GM21528 (cell line): Measurements from ENCODE around the gene PABPC1L.

Source experiments
- ATAC-seq: cut with Tn5 transposase; IDR thresholded peaks from one replicate; pipeline ENCODE4 v1.9.1; 2021; ENCODE audit warnings: mild to moderate bottlenecking, moderate library complexity; ENCODE audit not compliant: unreplicated experiment, low FRiP score

Gene PABPC1L

GRCh38 chr20:44963325-44964215, 53.7 kb downstream of the PABPC1L start:
- ATAC-seq = no peak

DNA sequence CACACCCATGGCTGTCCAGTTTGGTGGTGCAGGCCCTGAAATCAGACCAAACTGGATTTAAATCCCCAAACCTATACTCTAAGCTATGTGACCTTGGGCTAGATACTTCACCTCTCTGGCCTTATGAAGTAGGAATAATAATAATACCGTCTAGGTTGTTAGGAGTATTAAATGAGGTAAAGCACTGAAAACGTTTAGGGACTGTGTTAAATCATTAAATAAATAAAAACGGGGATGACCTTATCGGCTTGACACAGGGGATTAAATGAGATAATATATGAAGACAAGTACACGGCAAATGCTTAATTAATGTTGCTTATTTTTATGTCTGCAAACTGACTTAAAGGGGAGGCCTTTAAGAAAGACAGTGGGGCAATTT, 55.8 kb downstream of the PABPC1L start:
- ATAC-seq = no peak

- ATAC-seq = peak; percentile 62
Measured at GRCh38 chr20:44966030-44966961, 56.4 kb downstream of the PABPC1L start, which contains the start of gene STK4. Gene STK4 (plus strand): TSS chr20:44966512. CDS start chr20:44966569, 57 bp downstream.

GRCh38 chr20:44967207-44967807, 57.4 kb downstream of the PABPC1L start:
- ATAC-seq = no peak

DNA sequence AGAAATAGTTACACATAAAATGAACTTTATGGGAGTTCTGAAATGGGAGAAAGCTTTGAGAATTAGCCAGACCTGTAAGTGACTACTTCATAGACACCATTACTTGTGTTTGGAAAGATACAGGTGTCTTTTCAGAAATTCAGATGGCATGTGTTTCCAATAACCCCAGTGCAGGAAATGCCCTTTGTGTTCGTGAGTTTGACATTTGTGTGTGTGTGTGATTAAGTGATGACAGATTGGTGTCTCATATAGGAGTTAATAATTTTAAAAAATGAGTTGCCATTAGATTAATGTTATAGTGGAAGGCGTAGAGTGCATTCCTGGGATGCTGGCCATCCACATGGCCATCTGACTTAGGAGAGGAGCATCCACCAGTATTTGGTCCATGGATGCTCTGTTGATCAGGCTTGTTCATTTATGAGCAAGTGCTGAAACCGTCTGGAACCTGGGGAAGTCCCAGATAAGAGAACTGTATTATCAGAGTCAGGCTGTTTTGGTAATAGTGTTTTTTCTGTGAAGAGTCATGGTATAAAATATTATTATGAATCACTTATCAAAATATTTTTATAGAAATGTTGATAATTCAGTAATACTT, 59.5 kb downstream of the PABPC1L start:
- ATAC-seq = no peak

GRCh38 chr20:44970243-44970757, 60.4 kb downstream of the PABPC1L start:
- ATAC-seq = no peak

- no peak for ATAC-seq
Measured at GRCh38 chr20:44973053-44973452, 63.2 kb downstream of the PABPC1L start.

DNA sequence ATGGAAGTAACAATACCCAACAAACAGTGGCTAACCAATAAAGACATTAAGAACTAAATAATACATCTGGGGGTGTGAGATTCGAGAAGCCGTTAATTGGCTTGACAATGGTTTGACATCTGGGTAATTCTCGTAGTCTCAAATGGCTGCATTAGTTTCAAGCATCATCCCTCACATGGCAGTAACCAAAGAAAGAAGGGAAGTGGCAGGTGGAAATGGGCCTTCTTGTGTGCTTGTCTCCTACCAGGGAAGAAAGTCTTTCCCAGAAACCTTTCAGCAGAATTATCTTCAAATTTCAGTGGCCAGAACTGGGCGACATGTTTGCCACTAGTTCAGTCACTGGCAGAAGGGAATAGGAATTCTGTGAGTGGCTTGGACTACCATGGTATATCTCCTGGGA, 66.8 kb downstream of the PABPC1L start:
- ATAC-seq = no peak

- ATAC-seq = peak; percentile 83
Measured at GRCh38 chr20:44979090-44979621, 69.3 kb downstream of the PABPC1L start.

DNA sequence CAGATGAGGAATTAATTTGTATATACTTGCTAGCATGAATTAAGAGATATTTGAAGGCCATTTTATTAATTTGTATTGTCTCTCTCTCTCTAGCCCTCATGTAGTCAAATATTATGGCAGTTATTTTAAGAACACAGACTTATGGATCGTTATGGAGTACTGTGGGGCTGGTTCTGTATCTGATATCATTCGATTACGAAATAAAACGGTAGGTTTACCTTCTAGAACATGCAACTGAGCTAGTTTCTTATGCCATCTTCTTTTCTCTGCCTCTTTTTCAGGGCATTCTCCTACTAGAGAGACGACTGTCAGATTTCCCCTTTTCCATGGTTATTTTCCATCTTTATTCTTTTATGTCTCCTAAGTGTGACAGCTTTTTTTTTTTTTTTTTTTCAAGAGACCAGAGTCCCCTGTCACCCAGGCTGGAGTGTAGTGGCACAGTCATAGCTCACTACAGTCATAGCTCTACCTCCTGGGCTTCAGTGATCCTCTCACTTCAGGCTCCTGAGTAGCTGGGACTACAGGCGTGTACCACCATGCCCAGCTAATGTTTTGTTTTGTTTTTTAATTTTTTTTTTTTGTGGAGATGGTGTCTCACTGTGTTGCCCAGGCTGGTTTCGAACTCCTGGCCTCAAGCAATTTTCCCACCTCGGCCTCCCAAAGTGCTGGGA, 72.0 kb downstream of the PABPC1L start:
- ATAC-seq = no peak

DNA sequence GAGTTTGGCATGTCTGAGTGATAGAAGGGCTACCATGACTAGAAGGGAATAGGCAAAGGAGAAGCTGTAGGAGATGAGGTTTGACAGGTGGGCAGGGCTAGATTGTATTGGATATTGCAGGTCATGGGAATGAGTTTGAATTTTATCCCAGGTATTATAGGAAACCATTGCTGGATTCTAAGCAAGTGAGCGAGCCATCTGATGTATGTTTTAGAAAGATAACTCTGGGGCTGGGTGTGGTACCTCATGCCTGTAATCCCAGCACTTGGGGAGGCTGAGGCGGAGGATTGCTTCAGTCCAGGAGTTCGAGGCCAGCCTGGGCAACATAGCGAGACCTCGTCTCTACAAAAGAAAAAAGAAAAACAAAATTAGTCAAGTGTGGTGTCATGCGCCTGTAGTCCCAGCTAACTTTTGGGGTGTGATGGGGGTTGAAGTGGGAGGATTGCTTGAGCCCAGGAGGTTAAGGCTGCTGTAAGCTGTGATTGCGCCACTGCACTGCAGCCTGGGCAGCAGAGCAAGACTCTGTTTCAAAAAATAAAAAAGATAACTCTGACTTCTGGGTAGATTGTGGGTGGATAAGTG, 73.3 kb downstream of the PABPC1L start:
- no peak for ATAC-seq

- no peak for ATAC-seq
Measured at GRCh38 chr20:44988631-44989171, 78.8 kb downstream of the PABPC1L start.
